GM12874 (cell line): ENCODE results near the gene KLHL34.

Experiments
- TF ChIP-seq, protein P1 (sequence below): IDR thresholded peaks from 2 replicates; pipeline ENCODE4 v1.5.1; 2011; ENCODE audit warnings: low read depth, mild to moderate bottlenecking, control low read depth, low read length, moderate library complexity; ENCODE audit not compliant: insufficient read depth

The KLHL34 gene

GRCh38 chrX:21658152-21658737 lies at the start of gene KLHL34:
TSS of gene KLHL34 (minus strand) at chrX:21658330. CDS start at chrX:21657788, 542 bp downstream.
- TF ChIP-seq, protein P1, sequence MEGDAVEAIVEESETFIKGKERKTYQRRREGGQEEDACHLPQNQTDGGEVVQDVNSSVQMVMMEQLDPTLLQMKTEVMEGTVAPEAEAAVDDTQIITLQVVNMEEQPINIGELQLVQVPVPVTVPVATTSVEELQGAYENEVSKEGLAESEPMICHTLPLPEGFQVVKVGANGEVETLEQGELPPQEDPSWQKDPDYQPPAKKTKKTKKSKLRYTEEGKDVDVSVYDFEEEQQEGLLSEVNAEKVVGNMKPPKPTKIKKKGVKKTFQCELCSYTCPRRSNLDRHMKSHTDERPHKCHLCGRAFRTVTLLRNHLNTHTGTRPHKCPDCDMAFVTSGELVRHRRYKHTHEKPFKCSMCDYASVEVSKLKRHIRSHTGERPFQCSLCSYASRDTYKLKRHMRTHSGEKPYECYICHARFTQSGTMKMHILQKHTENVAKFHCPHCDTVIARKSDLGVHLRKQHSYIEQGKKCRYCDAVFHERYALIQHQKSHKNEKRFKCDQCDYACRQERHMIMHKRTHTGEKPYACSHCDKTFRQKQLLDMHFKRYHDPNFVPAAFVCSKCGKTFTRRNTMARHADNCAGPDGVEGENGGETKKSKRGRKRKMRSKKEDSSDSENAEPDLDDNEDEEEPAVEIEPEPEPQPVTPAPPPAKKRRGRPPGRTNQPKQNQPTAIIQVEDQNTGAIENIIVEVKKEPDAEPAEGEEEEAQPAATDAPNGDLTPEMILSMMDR, result no peak

GRCh38 chrX:21705225-21705624 lies 47.1 kb upstream of the KLHL34 start:
- TF ChIP-seq, protein P1, result no peak

DNA sequence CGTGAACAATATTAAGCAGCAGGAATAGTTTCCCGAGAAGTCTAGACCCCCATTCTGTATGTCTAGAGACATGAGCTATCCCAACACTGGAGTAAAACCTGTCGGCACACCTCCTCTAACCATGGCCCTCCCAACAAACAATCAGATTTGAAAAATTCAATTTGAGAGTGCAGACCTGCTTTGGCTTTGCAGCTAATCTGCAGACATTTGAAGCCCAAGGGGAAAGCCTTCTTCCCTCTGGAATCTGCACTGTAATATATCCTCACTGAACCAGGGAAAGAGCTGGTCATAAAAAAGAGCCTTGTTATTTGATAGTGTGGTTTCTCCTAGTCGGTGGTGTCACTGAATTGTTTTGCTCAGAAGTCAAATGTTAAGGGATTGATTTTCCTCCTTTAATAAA lies 44.6 kb upstream of the KLHL34 start:
- TF ChIP-seq, protein P1, result no peak

GRCh38 chrX:21700967-21701366 lies 42.8 kb upstream of the KLHL34 start:
- TF ChIP-seq, protein P1, result no peak

DNA sequence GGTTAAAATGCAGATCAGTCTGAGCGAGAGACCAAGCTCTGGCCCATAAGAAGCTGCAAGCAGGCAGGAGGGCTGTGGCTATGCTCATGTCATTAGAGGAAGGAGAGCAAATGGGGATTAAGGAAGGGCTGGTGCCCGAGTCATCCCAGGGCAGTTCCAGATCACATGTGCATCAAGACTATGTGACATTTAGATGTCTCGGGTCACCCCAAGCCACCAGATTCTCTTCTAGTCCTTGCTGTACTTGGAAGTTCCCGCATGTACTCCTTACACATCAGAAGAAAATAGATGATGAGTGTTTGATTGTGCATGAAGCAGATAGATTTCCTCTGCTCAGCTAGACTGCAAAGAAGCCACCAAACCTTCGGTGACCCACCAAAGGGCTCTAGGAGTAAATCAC lies 42.1 kb upstream of the KLHL34 start:
- TF ChIP-seq, protein P1, result no peak

GRCh38 chrX:21699136-21699535 lies 41.0 kb upstream of the KLHL34 start:
- TF ChIP-seq, protein P1, result no peak

- TF ChIP-seq, protein P1, result no peak
These were observed 40.1 kb upstream of the KLHL34 start for GRCh38 chrX:21698272-21698671.
